ENCODE data around the gene RNF113A.
"Not testable (repeated sequence)": the region's sequence is repeated elsewhere in the genome, so short reads cannot be mapped to it uniquely, and the experiment has no call there.

GRCh38 chrX:119824221-119824620, 47.3 kb downstream of the RNF113A start:
- TF ChIP-seq, protein P1, sequence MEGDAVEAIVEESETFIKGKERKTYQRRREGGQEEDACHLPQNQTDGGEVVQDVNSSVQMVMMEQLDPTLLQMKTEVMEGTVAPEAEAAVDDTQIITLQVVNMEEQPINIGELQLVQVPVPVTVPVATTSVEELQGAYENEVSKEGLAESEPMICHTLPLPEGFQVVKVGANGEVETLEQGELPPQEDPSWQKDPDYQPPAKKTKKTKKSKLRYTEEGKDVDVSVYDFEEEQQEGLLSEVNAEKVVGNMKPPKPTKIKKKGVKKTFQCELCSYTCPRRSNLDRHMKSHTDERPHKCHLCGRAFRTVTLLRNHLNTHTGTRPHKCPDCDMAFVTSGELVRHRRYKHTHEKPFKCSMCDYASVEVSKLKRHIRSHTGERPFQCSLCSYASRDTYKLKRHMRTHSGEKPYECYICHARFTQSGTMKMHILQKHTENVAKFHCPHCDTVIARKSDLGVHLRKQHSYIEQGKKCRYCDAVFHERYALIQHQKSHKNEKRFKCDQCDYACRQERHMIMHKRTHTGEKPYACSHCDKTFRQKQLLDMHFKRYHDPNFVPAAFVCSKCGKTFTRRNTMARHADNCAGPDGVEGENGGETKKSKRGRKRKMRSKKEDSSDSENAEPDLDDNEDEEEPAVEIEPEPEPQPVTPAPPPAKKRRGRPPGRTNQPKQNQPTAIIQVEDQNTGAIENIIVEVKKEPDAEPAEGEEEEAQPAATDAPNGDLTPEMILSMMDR (IDR thresholded peaks at IDR 0.05; ENCODE audit: insufficient read depth, low read length): not testable (repeated sequence)
- not testable (repeated sequence) for TF ChIP-seq GABPA (IDR thresholded peaks at IDR 0.05; ENCODE audit: low read depth)

Measured in HL-60 (cell line).